Measurements from ENCODE around the gene PADI3.
A peak's percentile ranks its signal among the peaks of the same experiment; 100 is the strongest.

Gene PADI3

GRCh38 chr1:17272066-17272465, 23.2 kb downstream of the PADI3 start:
- DNase-seq (ENCODE audit: low read depth, low spot score): no peak

- no peak for DNase-seq (ENCODE audit: low read depth, low spot score)
Observed at GRCh38 chr1:17272646-17273045, 23.7 kb downstream of the PADI3 start.

DNA sequence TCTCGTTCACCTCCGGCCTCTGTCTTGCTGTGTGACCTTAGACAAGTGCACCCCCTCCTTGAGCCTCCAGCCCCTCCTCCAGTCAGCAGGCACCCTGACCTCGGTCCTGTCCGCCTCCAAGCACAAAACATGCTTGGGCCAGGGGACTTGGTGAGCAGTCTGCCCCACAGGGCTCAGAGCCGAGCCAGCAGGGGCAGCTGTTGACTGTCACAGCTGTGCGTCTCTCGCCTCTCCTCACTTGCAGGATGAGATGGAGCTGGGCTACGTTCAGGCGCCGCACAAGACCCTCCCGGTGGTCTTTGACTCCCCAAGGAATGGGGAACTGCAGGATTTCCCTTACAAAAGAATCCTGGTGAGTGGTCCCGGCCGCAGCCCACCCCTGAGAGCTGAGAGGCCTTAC, 24.2 kb downstream of the PADI3 start:
- DNase-seq (ENCODE audit: low read depth, low spot score): no peak

- peak; percentile 15 for DNase-seq (ENCODE audit: low read depth, low spot score)
Observed at GRCh38 chr1:17274186-17275170, 25.6 kb downstream of the PADI3 start.

GRCh38 chr1:17276568-17276967, 27.7 kb downstream of the PADI3 start:
- no peak for DNase-seq (ENCODE audit: low read depth, low spot score)

- no peak for DNase-seq (ENCODE audit: low read depth, low spot score)
Observed at GRCh38 chr1:17277511-17278159, 28.7 kb downstream of the PADI3 start.

DNA sequence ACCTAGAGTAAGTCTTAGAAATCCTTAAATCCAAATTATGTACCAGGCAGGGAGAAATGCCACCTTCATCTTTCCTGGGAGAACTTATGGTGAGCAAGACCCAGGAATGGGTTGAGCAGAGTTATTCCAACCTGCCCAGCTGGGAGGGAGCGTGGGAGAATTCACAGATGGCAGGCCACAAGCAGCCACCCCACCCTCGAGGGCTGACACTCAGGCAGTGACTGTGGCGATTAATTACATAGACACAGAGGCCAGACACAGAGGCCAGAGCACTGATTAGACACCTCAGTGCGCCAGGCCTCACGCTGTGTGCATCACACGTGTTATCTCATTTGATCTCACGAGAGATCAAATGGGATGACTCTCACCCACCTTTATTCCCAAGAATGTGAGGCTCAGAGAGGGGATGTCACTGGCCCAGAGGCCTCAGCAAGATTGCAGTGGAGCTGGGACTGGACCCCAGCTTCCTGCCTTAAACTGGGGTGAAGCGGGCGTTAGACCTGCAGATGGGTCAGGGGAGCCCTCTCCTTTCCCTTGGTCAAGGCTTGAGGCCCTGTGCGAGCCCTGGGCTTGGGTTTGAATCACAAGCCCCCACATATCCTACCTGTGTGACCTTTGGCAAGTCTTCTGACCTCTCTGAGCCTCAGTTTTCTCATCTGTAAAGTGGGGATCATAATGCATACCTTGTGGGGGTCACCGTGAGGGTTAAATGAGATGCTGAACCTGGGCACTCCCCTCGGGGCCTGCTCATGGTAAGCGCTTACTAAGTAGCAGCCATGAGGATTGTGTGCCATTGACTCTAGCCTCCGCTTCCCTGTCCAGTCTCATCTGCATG, 30.3 kb downstream of the PADI3 start:
- DNase-seq (ENCODE audit: low read depth, low spot score): no peak

- no peak for DNase-seq (ENCODE audit: low read depth, low spot score)
Observed at GRCh38 chr1:17280436-17280835, 31.5 kb downstream of the PADI3 start.

- DNase-seq (ENCODE audit: low read depth, low spot score): no peak
Observed at GRCh38 chr1:17280894-17281293, 32.0 kb downstream of the PADI3 start.

DNA sequence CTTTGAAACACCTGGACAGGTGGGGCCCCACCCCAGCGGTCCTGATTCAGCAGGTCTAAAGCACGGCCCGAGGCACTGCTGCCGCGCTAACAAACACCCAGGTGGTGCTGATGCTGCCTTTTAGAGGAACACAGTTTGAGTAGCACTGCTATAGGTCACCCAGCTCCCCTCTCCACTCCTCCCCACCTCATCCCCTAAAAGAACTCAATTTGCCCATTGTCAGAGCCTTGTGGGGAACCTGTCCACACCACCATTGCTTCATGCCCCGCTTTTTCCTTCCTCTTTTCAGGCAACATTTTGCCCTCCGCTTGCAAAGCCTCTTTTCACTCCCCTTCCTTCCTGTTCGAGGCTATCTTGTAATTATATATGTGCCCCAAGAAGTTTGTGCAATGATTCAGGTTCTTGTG, 32.9 kb downstream of the PADI3 start:
- no peak for DNase-seq (ENCODE audit: low read depth, low spot score)

GRCh38 chr1:17282836-17283235, 33.9 kb downstream of the PADI3 start:
- DNase-seq (ENCODE audit: low read depth, low spot score): no peak

DNA sequence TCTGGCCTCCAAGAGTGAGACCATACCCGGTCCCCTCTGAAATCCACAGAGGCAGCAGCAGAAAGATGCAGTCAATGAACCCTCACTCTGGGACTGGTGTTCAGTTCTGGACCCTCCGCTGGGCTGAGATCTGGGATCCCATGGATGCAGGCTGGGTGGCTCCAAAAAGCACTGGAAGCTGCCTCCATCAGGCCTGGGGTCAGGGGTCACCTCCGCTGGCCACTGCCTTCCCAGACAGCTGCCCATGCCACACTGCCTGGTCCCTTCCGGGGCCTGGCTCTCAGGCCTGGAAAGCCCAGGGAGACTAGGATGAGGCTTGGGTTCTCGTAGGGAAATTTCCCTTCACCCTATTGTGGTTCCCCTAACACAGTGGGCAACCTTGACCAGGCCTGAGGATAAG, 37.7 kb downstream of the PADI3 start:
- DNase-seq (ENCODE audit: low read depth, low spot score): no peak

GRCh38 chr1:17287130-17287776, 38.4 kb downstream of the PADI3 start:
- DNase-seq (ENCODE audit: low read depth, low spot score): no peak

- DNase-seq (ENCODE audit: low read depth, low spot score): no peak
Observed at GRCh38 chr1:17289721-17290120, 40.8 kb downstream of the PADI3 start.

DNA sequence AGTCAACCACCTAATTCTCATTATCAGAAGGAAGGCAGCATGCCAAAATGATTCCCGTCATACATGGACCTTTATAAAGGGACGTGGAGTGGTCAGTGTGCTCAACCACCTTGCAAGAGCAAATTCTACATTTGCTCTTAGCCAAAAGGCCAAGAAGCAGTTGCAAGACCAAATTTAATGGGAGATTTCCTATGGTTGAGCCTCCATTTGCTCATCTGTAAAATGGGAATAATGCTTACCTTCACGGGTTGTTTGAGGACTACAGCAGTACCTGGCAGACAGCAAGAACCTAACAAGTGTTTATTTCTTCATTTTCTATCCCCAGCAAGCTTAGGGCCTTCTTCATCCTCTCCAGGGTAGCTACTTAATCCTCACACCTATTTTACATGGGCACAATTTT, 41.7 kb downstream of the PADI3 start:
- no peak for DNase-seq (ENCODE audit: low read depth, low spot score)

DNA sequence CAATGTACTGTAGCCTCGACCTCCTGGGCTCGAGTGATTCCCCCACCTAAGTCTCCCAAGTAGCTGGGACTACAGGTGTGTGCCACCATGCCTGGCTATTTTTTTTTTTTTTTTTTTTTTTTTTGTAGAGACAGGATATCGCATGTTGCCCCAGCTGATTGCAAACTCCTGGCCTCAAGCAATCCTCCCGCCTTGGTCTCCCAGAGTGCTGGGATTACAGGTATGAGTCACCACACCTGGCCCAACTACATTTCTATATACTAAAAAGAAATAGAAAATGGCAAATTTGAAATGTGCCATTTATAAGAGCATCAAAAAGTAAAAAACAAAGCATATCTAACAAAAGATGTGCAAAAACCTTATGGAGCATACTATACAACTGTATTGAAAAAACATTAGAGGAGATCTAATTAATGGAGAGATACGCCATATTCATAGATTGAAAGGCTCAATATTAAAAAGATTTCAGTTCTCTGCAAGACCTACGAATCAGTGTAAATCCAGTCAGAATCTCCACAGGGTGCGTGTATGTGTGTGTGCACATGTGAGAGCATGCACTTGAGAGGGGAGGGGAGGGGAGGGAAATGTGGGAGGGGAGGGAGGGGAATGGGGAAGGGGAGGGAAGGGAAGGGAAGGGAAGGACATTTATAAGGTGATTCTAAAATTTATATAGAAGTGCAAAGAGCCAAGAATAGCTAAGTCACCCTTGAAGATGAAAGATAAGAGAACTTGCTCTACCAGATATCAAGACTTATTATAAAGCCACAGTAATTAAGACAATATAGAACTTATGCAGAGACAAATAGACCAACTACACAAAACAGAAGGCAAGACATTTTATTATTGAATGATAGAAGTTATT, 43.6 kb downstream of the PADI3 start:
- DNase-seq (ENCODE audit: low read depth, low spot score): no peak

DNA sequence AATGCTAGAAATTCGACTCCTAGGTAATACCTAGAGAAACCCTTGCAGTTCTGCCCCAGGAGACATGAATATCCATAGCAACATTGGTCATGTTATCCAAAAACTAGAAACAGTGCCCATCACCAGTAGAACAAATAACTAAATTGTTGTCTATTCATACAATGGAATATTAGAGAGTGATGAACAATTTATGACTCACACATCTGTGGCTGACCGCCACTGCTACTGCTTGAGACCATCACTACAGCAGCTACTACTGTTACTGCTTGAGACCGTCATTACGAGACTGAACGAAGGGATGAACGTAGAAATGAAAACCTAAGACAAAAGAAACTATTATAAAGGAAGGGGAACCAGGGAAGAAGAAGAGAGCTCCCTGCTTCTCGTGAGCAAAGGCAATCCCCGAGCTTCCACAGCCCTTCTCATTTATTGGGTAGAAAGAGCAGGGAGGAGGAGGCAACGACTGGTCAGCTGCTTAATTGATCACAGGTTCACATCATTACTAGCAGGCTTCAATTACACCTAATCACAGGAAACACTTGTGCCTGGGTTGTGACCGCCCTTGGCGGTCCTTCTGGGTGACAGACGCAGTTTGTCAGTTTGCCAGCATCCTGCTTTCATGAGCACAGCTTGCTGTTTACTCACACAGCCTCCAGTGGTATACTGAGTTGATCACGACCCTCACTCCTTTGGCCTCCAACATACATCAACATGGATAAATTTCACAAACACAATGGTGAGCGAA, 45.0 kb downstream of the PADI3 start:
- no peak for DNase-seq (ENCODE audit: low read depth, low spot score)

GRCh38 chr1:17295292-17295691, 46.4 kb downstream of the PADI3 start:
- DNase-seq (ENCODE audit: low read depth, low spot score): no peak

DNA sequence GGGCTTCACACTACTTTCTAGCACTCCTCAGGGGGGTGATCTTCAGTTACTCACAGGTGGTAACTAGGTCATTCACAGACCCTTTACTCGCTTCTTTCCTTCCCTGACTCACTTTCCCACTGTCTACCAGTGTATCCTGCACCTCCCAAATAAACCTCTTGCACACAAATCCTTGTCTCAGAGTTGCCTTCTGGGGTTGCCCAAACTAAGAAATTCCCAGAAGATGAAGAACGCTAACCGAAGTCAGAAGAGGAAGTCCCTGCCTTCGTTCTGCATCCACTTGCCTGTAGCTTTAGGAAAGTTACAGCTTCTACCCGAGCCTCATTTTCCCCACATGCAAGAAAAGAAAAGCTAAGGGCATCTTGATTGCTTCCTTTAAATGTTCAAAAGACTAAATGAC, 47.2 kb downstream of the PADI3 start:
- no peak for DNase-seq (ENCODE audit: low read depth, low spot score)

GRCh38 chr1:17297991-17298390, 49.1 kb downstream of the PADI3 start:
- no peak for DNase-seq (ENCODE audit: low read depth, low spot score)

Data from iPS DF 19.7 (cell line).